ENCODE measurements around the gene MACC1. TPM values are rescaled to one million over a fixed set of nuclear protein-coding genes. Genes with fewer than 3 reads are reported as not detected.

Gene MACC1
- total and polyA plus RNA-seq, 10 of the 15 experiments (the other 5 are each of a cell fraction or from before 2014, with no cell fraction given): 6.0 to 61.1 (median 12.7) TPM

GRCh38 chr7:20237464-20238193 is 20.4 kb upstream of the MACC1 start (continued):
- TF ChIP-seq PRDM15 (CRISPR knock-in tag; IDR thresholded peaks at IDR 0.05) (0 out of 2 replicates have a peak, but pooled peaks have one; percentile 29), ESRRA (IDR thresholded peaks at IDR 0.05; ENCODE audit: low read length) (no peak), IKZF1 (conservative IDR thresholded peaks at IDR 0.05) (peak; percentile 36; the same call in 1 of the 2 replicates), CHD2 (IDR thresholded peaks at IDR 0.05; ENCODE audit: borderline replicate concordance, low read depth, low read length) (peak; percentile 79), MEF2B (IDR thresholded peaks at IDR 0.05; ENCODE audit: partially characterized antibody, poor library complexity, severe bottlenecking) (peak; percentile 84), HDGF (IDR thresholded peaks at IDR 0.05) (no peak; the same call in 1 of the 2 replicates), ZBTB40 (IDR thresholded peaks at IDR 0.05; ENCODE audit: borderline replicate concordance) (no peak), PKNOX1 (IDR thresholded peaks at IDR 0.05) (no peak), ASH2L (IDR thresholded peaks at IDR 0.05; ENCODE audit: borderline replicate concordance, low read depth) (no peak), IKZF2 (IDR thresholded peaks at IDR 0.05) (peak; percentile 46 to 50; a peak in 3 of 4 replicates), BMI1 (IDR thresholded peaks at IDR 0.05; ENCODE audit: borderline replicate concordance) (peak; percentile 66), JUNB (IDR thresholded peaks at IDR 0.05) (no peak), KAT2A (conservative IDR thresholded peaks at IDR 0.05; ENCODE audit: control insufficient read depth, low read depth, low read length) (no peak), JUND (IDR thresholded peaks at IDR 0.05; ENCODE audit: low read depth, low read length) (no peak)

Data from GM12878 (cell line).